H1 (cell line): Measurements from ENCODE around the gene NEURL1B.

Source experiments
- CBX5 ChIP-seq: fragments of 300-800, 300-1000 bp; sonication (generic); IDR thresholded peaks from 2 replicates; pipeline ENCODE4 v1.7.1; 2016; ENCODE audit warnings: antibody characterized with exemption, low read length, low read depth
- CREB1 ChIP-seq: IDR thresholded peaks from 2 replicates; pipeline ENCODE4 v1.6.1; 2012; ENCODE audit warnings: inconsistent platforms
- CTCF ChIP-seq, 3 experiments: IDR thresholded peaks; 1 replicate in 2 of 3; 2 replicates in 1 of 3; pipeline versions ENCODE4 v1.5.1 to v1.6.1; 2011; ENCODE audit warnings: low read length in 3 of 3, mild to moderate bottlenecking in 3 of 3, inconsistent platforms in 2 of 3, low read depth in 1 of 3, moderate library complexity in 1 of 3; ENCODE audit not compliant: insufficient read depth in 1 of 3; ENCODE audit errors: control extremely low read depth in 1 of 3
- FOSL1 ChIP-seq: IDR thresholded peaks from 2 replicates; pipeline ENCODE4 v1.6.1; 2011; ENCODE audit warnings: mild to moderate bottlenecking, low read depth, low read length, moderate library complexity; ENCODE audit not compliant: insufficient read depth
- GABPA ChIP-seq: IDR thresholded peaks from 2 replicates; pipeline ENCODE4 v1.6.1; 2011; ENCODE audit warnings: mild to moderate bottlenecking, low read length, moderate library complexity, borderline replicate concordance; ENCODE audit not compliant: insufficient read depth
- HDAC2 ChIP-seq, 2 experiments: fragments of 300-600 bp in 1 of 2; sonication (generic) in 1 of 2; IDR thresholded peaks; 2 replicates each; pipeline ENCODE4 v1.6.1; 2011 to 2012; ENCODE audit warnings: low read depth in 2 of 2, low read length in 2 of 2, mild to moderate bottlenecking in 2 of 2, moderate library complexity in 2 of 2, borderline replicate concordance in 1 of 2, inconsistent platforms in 1 of 2
- JUND ChIP-seq: IDR thresholded peaks from 2 replicates; pipeline ENCODE4 v1.6.1; 2011; ENCODE audit warnings: mild to moderate bottlenecking, improper control_type of control experiment, low read length
- POLR2AphosphoS5 ChIP-seq: IDR thresholded peaks from 2 replicates; pipeline ENCODE4 v1.6.1; 2011; ENCODE audit warnings: low read depth, low read length
- SIX5 ChIP-seq: IDR thresholded peaks from 2 replicates; pipeline ENCODE4 v1.6.1; 2011; ENCODE audit warnings: mild to moderate bottlenecking, low read depth, low read length
- USF2 ChIP-seq: IDR thresholded peaks from 2 replicates; pipeline ENCODE4 v1.6.1; 2011; ENCODE audit warnings: low read length, improper control_type of control experiment
- YY1 ChIP-seq: IDR thresholded peaks from 2 replicates; pipeline ENCODE4 v1.6.1; 2011; ENCODE audit warnings: low read depth, mild to moderate bottlenecking, low read length

- TF ChIP-seq CTCF (IDR thresholded peaks at IDR 0.05; ENCODE audit: control extremely low read depth in 1 of 3, insufficient read depth in 1 of 3, low read depth in 1 of 3, low read length in 3 of 3) (no peak), CREB1 (no peak), CBX5 (no peak), USF2 (no peak), POLR2AphosphoS5 (no peak), YY1 (no peak), FOSL1 (no peak), HDAC2 (IDR thresholded peaks at IDR 0.05; ENCODE audit: borderline replicate concordance in 1 of 2, low read depth in 2 of 2, low read length in 2 of 2) (no peak), JUND (no peak), SIX5 (no peak), GABPA (no peak)
Measured at GRCh38 chr5:172659570-172659908, 18.5 kb downstream of the NEURL1B start.
